Stimulated activated effector memory CD8-positive, alpha-beta T cell treated with anti-CD3 and anti-CD28 coated beads, Interleukin-12 subunit alpha, Interleukin-12 subunit beta, amount 100 ng/mL, for 72 hours (primary cell): ENCODE measurements around the gene SPINK9.

Experiments
- ATAC-seq: fragments of 150-1000 bp; cut with Tn5 transposase; 2 replicates; pipeline ENCODE4 v1.10.0; 2021
- DNase-seq, 2 donors: peaks; one replicate each; pipeline ENCODE4 v3.0.0; 2021 to 2022; ENCODE audit warnings: low spot score in 2 of 2
- H3K27ac Mint-ChIP-seq: one replicate; pipeline ENCODE4 v1.8.0; 2022; ENCODE audit warnings: mild to moderate bottlenecking, mixed read lengths
- H3K36me3 Mint-ChIP-seq: one replicate; pipeline ENCODE4 v1.8.0; 2022; ENCODE audit warnings: mild to moderate bottlenecking, mixed read lengths
- H3K4me1 Mint-ChIP-seq: one replicate; pipeline ENCODE4 v1.8.0; 2022; ENCODE audit warnings: mixed read lengths
- H3K4me3 Mint-ChIP-seq: one replicate; pipeline ENCODE4 v1.8.0; 2022; ENCODE audit warnings: mild to moderate bottlenecking, mixed read lengths
- H3K9me3 Mint-ChIP-seq: one replicate; pipeline ENCODE4 v1.8.0; 2022; ENCODE audit warnings: mixed read lengths

Gene SPINK9

GRCh38 chr5:148383564-148384379, 48.4 kb downstream of the SPINK9 start, which contains the start of gene FBXO38:
FBXO38 (plus strand) TSS chr5:148383958; CDS start chr5:148394777, 10,819 bp downstream.
- Mint-ChIP-seq H3K36me3 (peaks cover 30% of the 10 kb centered on the region), H3K9me3 (peaks cover under 1% of the 10 kb centered on the region), H3K4me3 (peak within 1 kb of the TSS; percentile 80), H3K27ac (peak within 1 kb of the TSS; percentile 97), H3K4me1 (peaks cover 49% of the 10 kb centered on the region)
- ATAC-seq = peak; percentile 98
- DNase-seq = peak; percentile 83 to 97

GRCh38 chr5:148384380-148384737, 49.0 kb downstream of the SPINK9 start:
- DNase-seq (no peak), ATAC-seq (peak; percentile 48)
- Mint-ChIP-seq H3K4me1 (peaks cover 55% of the 10 kb centered on the region), H3K36me3 (peaks cover 36% of the 10 kb centered on the region), H3K4me3 (peak overlapping the region; percentile 80), H3K27ac (peak overlapping the region; percentile 97), H3K9me3 (no peaks in the 10 kb centered on the region)

GRCh38 chr5:148385094-148385493, 49.7 kb downstream of the SPINK9 start:
- Mint-ChIP-seq H3K4me3 (peak overlapping the region; percentile 80), H3K9me3 (no peaks in the 10 kb centered on the region), H3K27ac (peak overlapping the region; percentile 97), H3K4me1 (peaks cover 57% of the 10 kb centered on the region), H3K36me3 (peaks cover 39% of the 10 kb centered on the region)
- ATAC-seq (no peak), DNase-seq (no peak)

- Mint-ChIP-seq H3K9me3 (no peaks in the 10 kb centered on the region), H3K36me3 (peaks cover 46% of the 10 kb centered on the region), H3K27ac (peak overlapping the region; percentile 97), H3K4me1 (peaks cover 64% of the 10 kb centered on the region), H3K4me3 (peak overlapping the region; percentile 80)
- ATAC-seq (no peak), DNase-seq (no peak)
These were observed 50.7 kb downstream of the SPINK9 start for GRCh38 chr5:148386041-148386440.

GRCh38 chr5:148387325-148387724, 52.0 kb downstream of the SPINK9 start:
- no peak overlapping the region for H3K27ac Mint-ChIP-seq
- no peaks in the 10 kb centered on the region for H3K9me3 Mint-ChIP-seq
- H3K4me3 Mint-ChIP-seq = no peak overlapping the region
- ATAC-seq (no peak), DNase-seq (no peak)
- peaks cover 47% of the 10 kb centered on the region for H3K36me3 Mint-ChIP-seq
- H3K4me1 Mint-ChIP-seq = peaks cover 75% of the 10 kb centered on the region

GRCh38 chr5:148388696-148389095, 53.3 kb downstream of the SPINK9 start:
- ATAC-seq (peak; percentile 74), DNase-seq (no peak)
- H3K4me1 Mint-ChIP-seq = peaks cover 80% of the 10 kb centered on the region
- peak overlapping the region; percentile 54 for H3K4me3 Mint-ChIP-seq
- no peaks in the 10 kb centered on the region for H3K9me3 Mint-ChIP-seq
- peak overlapping the region; percentile 83 for H3K27ac Mint-ChIP-seq
- peaks cover 44% of the 10 kb centered on the region for H3K36me3 Mint-ChIP-seq
